ENCODE data around the gene STX4.
A peak's percentile ranks its signal among the peaks of the same experiment; 100 is the strongest.

STX4 gene

DNA sequence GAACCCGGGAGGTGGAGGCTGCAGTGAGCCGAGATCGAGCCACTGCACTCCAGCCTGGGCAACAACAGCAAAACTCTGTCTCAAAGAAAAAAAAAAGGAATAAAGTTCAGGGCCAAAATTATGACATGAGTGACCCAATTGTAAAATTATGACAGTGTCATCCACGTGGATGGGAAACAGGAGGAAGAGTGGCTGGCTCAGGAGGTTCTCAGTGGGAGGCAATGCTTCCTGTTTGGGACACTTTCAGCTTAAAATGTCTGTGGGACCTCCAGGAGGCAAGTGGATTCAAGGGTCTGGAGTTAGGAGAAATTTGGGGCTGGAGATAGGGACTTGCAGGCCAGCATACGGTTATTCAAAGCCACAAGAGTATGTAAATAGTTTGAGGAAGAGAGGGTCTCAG lies 8.0 kb upstream of the STX4 start:
- no peaks in the 10 kb centered on the region for H3K36me3 Mint-ChIP-seq
- H3K27ac Mint-ChIP-seq = no peak overlapping the region
- no peaks in the 10 kb centered on the region for H3K27me3 Mint-ChIP-seq
- H3K9me3 Mint-ChIP-seq (ENCODE audit: low read depth) = no peaks in the 10 kb centered on the region
- no peak overlapping the region for H3K4me3 Mint-ChIP-seq
- no peaks in the 10 kb centered on the region for H3K4me1 Mint-ChIP-seq (ENCODE audit: low read depth)

DNA sequence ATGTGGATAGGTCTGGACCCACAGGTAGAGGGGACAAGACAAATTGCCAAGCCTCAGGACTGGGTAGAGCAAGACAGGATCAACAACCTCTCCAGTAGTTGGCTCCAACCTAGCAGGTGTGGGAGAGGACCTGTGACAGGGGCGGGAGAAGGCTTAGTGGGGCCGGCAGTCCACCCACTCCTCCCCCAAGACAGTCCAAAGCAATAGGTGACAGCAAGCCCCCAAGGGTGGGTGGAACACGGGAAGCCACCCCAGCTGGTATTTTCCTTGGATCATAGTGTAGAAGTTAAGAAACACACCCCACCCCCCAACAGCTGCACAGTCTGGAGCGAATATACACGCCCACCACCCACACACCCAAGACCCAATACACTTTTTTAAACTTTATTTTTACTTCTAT lies 4.1 kb upstream of the STX4 start:
- H3K36me3 Mint-ChIP-seq = no peaks in the 10 kb centered on the region
- H3K4me3 Mint-ChIP-seq = no peak overlapping the region
- peaks cover 11% of the 10 kb centered on the region for H3K4me1 Mint-ChIP-seq (ENCODE audit: low read depth)
- H3K27me3 Mint-ChIP-seq = no peaks in the 10 kb centered on the region
- H3K9me3 Mint-ChIP-seq (ENCODE audit: low read depth) = no peaks in the 10 kb centered on the region
- H3K27ac Mint-ChIP-seq = no peak overlapping the region

DNA sequence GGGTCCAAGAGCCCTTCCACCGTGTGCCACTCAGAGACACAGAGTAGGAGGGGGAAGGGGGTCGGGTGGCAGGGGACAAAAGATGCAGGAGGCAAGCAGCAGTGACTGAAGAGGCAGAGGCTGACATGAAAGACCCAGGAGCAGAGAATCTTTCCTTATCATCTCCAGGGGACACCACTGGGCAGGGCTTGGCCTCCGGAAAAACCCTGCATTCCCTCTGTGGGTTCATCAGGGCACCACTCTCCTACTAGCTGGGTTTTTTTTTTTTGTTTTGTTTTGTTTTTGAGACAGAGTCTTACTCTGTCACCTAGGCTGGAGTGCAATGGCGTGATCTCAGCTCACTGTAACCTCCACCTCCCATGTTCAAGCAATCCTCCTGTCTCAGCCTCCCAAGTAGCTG lies 2.1 kb upstream of the STX4 start:
- H3K27me3 Mint-ChIP-seq = no peaks in the 10 kb centered on the region
- peaks cover 18% of the 10 kb centered on the region for H3K4me1 Mint-ChIP-seq (ENCODE audit: low read depth)
- no peaks in the 10 kb centered on the region for H3K36me3 Mint-ChIP-seq
- H3K27ac Mint-ChIP-seq = no peak overlapping the region
- H3K9me3 Mint-ChIP-seq (ENCODE audit: low read depth) = no peaks in the 10 kb centered on the region
- H3K4me3 Mint-ChIP-seq = no peak overlapping the region

DNA sequence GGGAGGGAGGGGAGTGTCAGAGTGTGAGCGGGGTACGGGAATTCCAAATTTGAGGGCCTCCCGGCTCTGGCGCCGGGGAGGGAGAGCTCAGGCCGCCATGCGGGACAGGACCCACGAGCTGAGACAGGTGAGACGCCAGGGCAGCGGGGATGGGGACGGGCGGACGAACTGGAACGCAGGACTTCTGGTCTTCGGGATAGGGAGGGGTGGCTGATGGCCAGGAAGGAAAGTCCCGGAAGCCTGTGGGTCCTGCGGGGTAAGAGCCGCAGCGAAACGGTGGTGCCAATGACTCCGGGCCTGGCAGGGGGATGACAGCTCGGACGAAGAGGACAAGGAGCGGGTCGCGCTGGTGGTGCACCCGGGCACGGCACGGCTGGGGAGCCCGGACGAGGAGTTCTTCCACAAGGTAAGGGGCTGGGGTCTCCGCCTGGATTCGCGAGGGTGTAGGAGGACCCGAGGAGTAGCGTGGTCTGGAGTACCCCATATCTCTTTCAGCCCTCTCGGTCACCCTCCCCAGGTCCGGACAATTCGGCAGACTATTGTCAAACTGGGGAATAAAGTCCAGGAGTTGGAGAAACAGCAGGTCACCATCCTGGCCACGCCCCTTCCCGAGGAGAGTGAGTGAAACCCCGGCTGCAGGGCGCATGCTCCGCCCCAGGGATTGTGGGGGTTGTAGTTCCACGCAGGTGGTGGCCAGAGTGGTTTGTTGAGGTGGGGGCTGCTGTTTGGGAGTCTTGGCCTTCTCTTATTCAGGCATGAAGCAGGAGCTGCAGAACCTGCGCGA lies 543 bp downstream of the STX4 start:
- Mint-ChIP-seq H3K4me1 (ENCODE audit: low read depth) (peaks cover 20% of the 10 kb centered on the region), H3K27me3 (no peaks in the 10 kb centered on the region), H3K36me3 (no peaks in the 10 kb centered on the region), H3K9me3 (ENCODE audit: low read depth) (no peaks in the 10 kb centered on the region), H3K4me3 (peak overlapping the region; percentile 93), H3K27ac (peak overlapping the region; percentile 93)

DNA sequence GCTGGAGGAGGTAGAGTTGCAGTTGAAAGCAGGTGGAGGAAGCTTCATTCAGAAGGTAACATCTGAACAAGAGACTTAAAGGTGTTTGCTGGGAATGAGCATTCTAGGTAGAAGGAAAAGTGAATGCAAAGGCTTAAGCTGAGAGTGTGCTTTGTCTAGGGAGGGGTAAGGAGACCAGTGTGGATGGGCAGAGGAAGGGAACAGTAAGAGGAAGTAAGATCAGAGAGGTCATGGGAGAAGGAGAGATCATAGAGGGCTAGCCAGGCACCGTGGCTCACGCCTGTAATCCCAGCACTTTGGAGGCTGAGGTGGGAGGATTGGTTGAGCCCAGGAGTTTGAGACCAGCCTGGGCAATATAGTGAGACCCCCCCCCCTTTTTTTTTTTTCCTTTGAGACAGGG lies 3.3 kb downstream of the STX4 start:
- no peaks in the 10 kb centered on the region for H3K27me3 Mint-ChIP-seq
- H3K9me3 Mint-ChIP-seq (ENCODE audit: low read depth) = no peaks in the 10 kb centered on the region
- peaks cover 20% of the 10 kb centered on the region for H3K4me1 Mint-ChIP-seq (ENCODE audit: low read depth)
- no peaks in the 10 kb centered on the region for H3K36me3 Mint-ChIP-seq
- peak overlapping the region; percentile 71 for H3K27ac Mint-ChIP-seq
- no peak overlapping the region for H3K4me3 Mint-ChIP-seq

DNA sequence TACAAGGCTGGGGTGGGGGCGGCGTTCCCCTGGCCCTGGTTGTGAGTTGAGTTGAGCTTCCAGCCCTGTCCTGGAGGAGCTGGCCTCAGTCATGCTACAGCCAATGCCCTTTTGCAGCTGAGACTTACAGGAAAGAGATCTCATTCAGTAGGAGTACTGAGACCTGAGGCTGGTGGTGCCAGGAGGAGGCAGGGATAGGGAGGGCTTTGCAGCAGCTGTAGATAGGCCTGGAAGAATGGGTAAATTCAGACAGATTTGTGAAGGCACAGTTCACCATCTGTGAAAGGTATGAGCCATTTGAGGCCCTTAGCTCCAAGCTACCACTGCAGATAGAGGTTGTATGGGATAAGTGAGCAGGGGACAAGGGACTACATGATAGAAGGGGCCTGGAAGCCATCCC lies 5.6 kb downstream of the STX4 start:
- Mint-ChIP-seq H3K4me1 (ENCODE audit: low read depth) (peaks cover 10% of the 10 kb centered on the region), H3K27ac (no peak overlapping the region), H3K4me3 (no peak overlapping the region), H3K9me3 (ENCODE audit: low read depth) (no peaks in the 10 kb centered on the region), H3K36me3 (no peaks in the 10 kb centered on the region), H3K27me3 (no peaks in the 10 kb centered on the region)

DNA sequence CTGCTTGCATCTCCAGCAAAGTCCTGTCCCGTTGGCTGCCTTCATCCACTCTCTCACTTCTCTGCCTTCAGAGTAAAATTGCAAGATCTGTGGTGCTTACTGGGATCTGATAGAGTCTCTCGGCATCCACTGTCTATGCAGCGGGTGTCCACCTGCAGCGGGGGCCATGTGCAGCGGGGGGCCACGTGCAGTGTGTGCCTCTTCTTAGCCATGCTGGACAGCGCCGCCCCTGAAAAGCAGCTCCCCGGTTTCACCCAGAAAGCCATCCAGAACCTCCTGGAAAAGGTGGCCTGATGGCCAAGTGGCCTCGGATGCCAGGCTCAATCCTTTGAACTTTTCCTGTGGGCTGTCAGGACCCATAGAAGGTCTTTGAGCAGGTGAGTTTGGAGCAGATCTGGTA lies 9.5 kb downstream of the STX4 start:
- Mint-ChIP-seq H3K36me3 (no peaks in the 10 kb centered on the region), H3K4me1 (ENCODE audit: low read depth) (no peaks in the 10 kb centered on the region), H3K4me3 (no peak overlapping the region), H3K27me3 (no peaks in the 10 kb centered on the region), H3K9me3 (ENCODE audit: low read depth) (no peaks in the 10 kb centered on the region), H3K27ac (no peak overlapping the region)

DNA sequence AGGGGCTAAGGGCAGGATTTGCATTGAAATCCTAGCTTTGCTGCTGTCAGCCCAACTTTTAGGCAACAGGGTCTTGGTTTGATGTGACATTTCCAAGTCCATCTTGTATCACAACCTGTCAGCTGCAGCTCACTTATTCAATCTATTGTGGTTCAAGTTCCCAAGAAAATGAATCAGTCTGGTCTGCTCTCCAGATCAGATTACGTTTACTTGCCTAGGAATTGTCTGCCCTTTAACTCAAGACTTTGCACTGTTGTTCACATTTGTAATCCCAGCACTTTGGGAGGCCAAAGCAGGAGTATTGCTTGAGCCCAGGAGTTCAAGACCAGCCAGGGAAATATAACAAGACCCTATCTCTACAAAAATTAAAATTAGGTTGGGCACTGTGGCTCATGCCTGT lies 10.0 kb downstream of the STX4 start:
- Mint-ChIP-seq H3K27ac (no peak overlapping the region), H3K27me3 (no peaks in the 10 kb centered on the region), H3K4me1 (ENCODE audit: low read depth) (no peaks in the 10 kb centered on the region), H3K4me3 (no peak overlapping the region), H3K9me3 (ENCODE audit: low read depth) (no peaks in the 10 kb centered on the region), H3K36me3 (no peaks in the 10 kb centered on the region)

DNA sequence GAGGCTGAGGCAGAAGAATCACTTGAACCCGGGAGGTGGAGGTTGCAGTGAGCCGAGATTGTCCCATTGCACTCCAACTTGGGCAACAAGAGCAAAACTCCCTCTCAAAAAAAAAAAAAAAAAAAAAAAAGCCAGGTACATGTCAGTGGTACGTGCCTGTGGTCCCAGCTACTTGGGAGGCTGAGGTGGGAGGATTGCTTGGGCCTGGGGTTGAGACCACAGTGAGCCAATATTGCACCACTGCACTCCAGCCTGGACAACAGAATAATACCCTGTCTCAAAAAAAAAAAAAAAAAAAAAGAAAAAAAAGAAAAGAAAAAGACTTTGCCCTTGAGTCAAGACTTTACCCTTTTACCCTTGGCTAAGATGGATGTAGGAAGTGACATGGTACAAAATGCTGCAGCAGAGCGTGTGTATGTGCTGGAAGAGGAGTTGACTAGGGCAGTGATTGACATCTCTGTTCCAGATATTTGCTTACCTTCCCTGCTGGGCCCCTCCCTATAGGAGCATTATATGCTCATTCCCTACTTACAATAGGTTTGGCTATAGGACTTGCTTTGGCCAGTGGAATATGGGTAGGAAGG lies 10.6 kb downstream of the STX4 start:
- H3K9me3 Mint-ChIP-seq (ENCODE audit: low read depth) = no peaks in the 10 kb centered on the region
- H3K4me3 Mint-ChIP-seq = no peak overlapping the region
- H3K27me3 Mint-ChIP-seq = no peaks in the 10 kb centered on the region
- no peaks in the 10 kb centered on the region for H3K36me3 Mint-ChIP-seq
- H3K4me1 Mint-ChIP-seq (ENCODE audit: low read depth) = no peaks in the 10 kb centered on the region
- no peak overlapping the region for H3K27ac Mint-ChIP-seq

DNA sequence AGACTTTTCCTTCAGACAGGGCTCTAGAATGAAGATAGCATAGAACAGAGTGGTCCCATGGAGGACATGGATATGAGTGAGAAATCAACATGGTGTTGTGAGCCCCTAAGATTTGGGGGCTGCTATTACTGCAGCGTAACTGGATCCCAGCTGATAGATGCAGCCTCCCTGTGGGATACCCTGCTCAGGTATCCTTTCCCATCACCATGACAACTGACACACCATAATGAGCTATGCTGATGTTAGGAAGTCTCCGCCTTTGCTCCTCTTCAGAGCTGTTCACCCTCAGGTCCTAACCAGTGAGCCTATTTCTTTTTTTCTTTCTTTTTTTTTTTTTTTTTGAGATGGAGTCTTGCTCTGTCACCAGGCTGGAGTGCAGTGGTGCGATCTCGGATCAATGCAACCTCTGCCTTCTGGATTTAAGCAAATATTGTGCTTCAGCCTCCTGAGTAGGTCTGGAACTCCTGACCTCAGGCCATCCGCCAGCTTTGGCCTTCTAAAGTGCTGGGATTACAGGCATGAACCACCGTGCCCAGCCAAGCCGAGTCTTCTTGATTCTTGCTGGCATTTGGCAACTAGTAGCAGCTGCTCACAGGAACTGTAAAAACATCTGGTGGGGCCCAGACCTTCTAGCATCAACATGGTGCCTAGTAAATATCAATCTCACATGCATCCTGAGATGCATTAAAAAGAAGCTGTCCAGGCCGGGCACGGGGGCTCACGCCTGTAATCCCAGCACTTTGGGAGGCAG lies 17.1 kb downstream of the STX4 start:
- Mint-ChIP-seq H3K4me3 (no peak overlapping the region), H3K9me3 (ENCODE audit: low read depth) (no peaks in the 10 kb centered on the region), H3K36me3 (no peaks in the 10 kb centered on the region), H3K27ac (no peak overlapping the region), H3K4me1 (ENCODE audit: low read depth) (peaks cover 2% of the 10 kb centered on the region), H3K27me3 (no peaks in the 10 kb centered on the region)

DNA sequence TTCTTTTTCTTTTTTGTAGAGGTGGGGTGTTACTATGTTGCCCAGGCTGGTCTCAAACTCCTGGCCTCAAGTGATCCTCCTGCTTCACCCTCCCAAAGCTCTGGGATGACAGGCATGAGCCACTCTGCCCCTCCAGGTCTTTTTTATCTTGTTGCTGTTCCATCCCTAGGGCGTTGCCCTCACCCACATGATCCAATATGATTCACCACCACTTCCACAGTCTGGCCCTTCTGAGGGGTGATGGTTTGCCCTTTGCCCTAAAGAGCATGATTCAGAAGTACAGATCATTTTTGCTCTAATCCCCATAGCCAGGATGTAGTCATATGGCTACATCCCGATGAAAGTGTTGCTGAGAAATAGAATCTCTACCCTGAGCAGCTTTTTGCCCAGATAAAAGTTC lies 18.8 kb downstream of the STX4 start:
- no peaks in the 10 kb centered on the region for H3K27me3 Mint-ChIP-seq
- H3K36me3 Mint-ChIP-seq = no peaks in the 10 kb centered on the region

DNA sequence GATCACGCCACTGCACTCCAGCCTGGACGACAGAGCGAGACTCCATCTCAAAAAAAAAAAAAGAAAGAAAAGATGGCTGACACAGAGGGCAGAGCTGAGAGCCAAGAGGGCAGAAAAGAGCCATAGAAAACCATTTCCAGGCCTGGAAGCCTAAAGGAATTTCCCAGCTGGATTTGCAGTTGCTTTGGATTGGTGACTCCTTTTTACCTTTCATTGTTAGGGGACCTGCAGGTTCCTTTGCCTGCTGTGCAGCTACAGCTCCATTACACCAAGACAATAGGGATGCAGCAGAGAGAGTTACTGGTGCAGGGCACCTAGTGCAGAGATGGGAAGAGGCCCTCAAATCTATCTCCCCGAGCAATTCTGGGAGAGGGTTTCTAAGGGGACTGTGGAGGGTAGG lies 22.3 kb downstream of the STX4 start:
- no peak overlapping the region for H3K4me3 Mint-ChIP-seq
- H3K9me3 Mint-ChIP-seq (ENCODE audit: low read depth) = no peaks in the 10 kb centered on the region
- no peaks in the 10 kb centered on the region for H3K27me3 Mint-ChIP-seq
- H3K27ac Mint-ChIP-seq = no peak overlapping the region
- peaks cover 3% of the 10 kb centered on the region for H3K4me1 Mint-ChIP-seq (ENCODE audit: low read depth)
- H3K36me3 Mint-ChIP-seq = no peaks in the 10 kb centered on the region

More for the DNA sequence above, 18.8 kb downstream of the STX4 start:
- no peaks in the 10 kb centered on the region for H3K9me3 Mint-ChIP-seq (ENCODE audit: low read depth)
- no peak overlapping the region for H3K27ac Mint-ChIP-seq
- no peak overlapping the region for H3K4me3 Mint-ChIP-seq
- peaks cover 2% of the 10 kb centered on the region for H3K4me1 Mint-ChIP-seq (ENCODE audit: low read depth)

DNA sequence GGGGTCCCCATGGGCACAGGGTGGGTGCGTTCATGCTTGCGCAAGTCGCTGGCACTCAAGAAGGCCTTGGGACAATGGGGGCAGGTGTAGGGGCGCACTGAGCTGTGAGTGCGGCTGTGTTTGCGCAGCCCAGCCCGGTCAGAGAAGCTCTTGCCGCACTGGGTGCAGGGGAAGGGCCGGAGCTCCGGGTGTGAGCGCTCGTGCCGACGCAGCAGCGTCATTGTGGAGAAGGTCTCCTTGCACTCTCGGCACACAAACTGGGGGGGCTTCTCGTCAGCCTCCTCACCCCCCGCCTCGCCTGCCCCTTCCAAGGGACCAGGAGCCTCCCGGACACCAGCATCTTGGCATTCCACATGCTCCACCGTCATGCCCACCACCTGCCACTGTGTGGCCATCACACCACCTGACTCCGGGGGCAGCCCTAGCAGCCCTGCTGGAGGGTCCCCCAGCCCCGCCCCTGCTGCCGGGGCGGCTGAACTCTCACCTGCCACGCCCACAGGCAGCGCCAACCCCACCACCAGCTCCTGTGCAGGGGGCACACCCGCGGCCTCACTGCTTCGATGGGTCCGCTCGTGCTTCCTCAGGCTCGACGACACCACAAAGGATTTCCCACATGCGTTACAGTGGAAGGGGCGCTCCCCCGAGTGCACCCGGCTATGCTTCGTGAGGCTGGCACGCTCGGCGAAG lies 27.9 kb downstream of the STX4 start:
- Mint-ChIP-seq H3K4me1 (ENCODE audit: low read depth) (peaks cover 29% of the 10 kb centered on the region), H3K27ac (no peak overlapping the region), H3K9me3 (ENCODE audit: low read depth) (no peaks in the 10 kb centered on the region), H3K27me3 (no peaks in the 10 kb centered on the region), H3K36me3 (peaks cover 4% of the 10 kb centered on the region), H3K4me3 (no peak overlapping the region)

DNA sequence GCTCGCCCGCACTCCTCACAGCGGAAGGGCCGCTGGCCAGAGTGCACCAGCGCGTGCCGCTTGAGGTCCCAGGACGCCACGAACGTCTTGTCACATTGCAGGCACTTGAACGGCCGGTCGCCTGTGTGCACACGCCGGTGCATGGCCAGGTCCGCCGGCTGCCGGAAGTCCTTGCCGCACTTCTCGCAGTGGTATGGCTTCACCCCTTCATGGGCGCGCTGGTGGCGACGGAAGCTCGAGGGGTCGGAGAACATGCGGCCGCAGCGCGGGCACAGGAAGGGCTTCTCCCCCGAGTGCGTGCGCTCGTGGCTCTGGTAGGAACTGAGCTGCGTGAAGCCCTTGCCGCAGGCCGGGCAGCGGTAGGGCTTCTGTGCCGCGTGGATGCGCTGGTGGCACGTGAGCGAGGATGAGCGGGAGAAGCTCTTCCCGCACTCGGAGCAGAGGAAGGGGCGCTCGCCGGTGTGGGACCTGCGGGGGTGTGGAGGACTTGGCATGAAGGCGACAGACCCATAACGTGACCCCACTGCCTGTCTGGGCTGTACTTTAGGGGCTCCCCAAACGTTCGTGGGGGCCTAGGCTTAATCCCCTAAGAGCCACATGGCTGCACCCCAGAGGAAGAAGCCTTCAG lies 28.6 kb downstream of the STX4 start:
- no peaks in the 10 kb centered on the region for H3K27me3 Mint-ChIP-seq

DNA sequence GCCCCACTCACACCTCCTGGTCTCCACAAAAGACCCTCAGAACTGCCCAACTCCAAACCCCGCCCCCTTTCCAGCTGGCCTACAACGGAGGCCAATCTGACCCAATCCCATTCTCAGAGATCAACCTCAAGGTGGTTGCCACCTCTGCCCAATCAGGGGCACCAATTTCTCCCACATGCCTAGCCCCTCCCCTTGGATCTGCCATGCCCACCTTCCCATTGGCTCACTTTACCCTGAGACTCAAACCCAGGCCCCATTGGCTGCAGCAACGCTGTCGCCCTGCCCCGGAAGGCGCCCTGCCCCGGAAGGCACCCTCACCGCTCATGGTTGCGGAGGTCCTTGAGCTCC lies 30.1 kb downstream of the STX4 start:
- H3K27ac Mint-ChIP-seq = no peak overlapping the region
- peak overlapping the region; percentile 27 for H3K4me3 Mint-ChIP-seq
- peaks cover 39% of the 10 kb centered on the region for H3K4me1 Mint-ChIP-seq (ENCODE audit: low read depth)
- H3K36me3 Mint-ChIP-seq = peaks cover 4% of the 10 kb centered on the region
- H3K9me3 Mint-ChIP-seq (ENCODE audit: low read depth) = no peaks in the 10 kb centered on the region
- no peaks in the 10 kb centered on the region for H3K27me3 Mint-ChIP-seq

More for the DNA sequence above, 28.6 kb downstream of the STX4 start:
- Mint-ChIP-seq H3K9me3 (ENCODE audit: low read depth) (no peaks in the 10 kb centered on the region), H3K4me1 (ENCODE audit: low read depth) (peaks cover 32% of the 10 kb centered on the region), H3K27ac (no peak overlapping the region), H3K4me3 (no peak overlapping the region), H3K36me3 (peaks cover 4% of the 10 kb centered on the region)

Measured in activated naive CD8-positive, alpha-beta T cell (primary cell).